OCI-LY3 (cell line): ENCODE measurements around the gene TMEM234.

Experiments
- CTCF ChIP-seq: fragments of 200-600, 300-600 bp; sonication (generic); IDR thresholded peaks from 2 replicates; pipeline ENCODE4 v1.5.1; 2014; ENCODE audit warnings: antibody characterized with exemption, low read length, low read depth
- EZH2phosphoT487 ChIP-seq: fragments of 200-600 bp; shearing (Covaris generic); IDR thresholded peaks from 2 replicates; pipeline ENCODE4 v1.6.1; 2018; ENCODE audit warnings: antibody characterized with exemption, mixed run types, low read depth

GRCh38 chr1:32179193-32179442, 43.0 kb downstream of the TMEM234 start:
- TF ChIP-seq CTCF (no peak), EZH2phosphoT487 (no peak)
